ENCODE data around the gene KCNT1.

The KCNT1 gene

GRCh38 chr9:135693771-135694170 is 8.2 kb upstream of the KCNT1 start:
- DNase-seq (ENCODE audit: low spot score), result no peak
- no peak for TF ChIP-seq CTCF (IDR thresholded peaks at IDR 0.05; ENCODE audit: extremely low read depth, missing control alignments)

GRCh38 chr9:135694414-135694813 is 7.6 kb upstream of the KCNT1 start:
- TF ChIP-seq CTCF (IDR thresholded peaks at IDR 0.05; ENCODE audit: extremely low read depth, missing control alignments), result no peak
- DNase-seq (ENCODE audit: low spot score), result no peak

- no peak for DNase-seq (ENCODE audit: low spot score)
- TF ChIP-seq CTCF (IDR thresholded peaks at IDR 0.05; ENCODE audit: extremely low read depth, missing control alignments), result no peak
Observed at GRCh38 chr9:135695036-135695435, 6.9 kb upstream of the KCNT1 start.

- no peak for DNase-seq (ENCODE audit: low spot score)
- TF ChIP-seq CTCF (IDR thresholded peaks at IDR 0.05; ENCODE audit: extremely low read depth, missing control alignments), result no peak
Observed at GRCh38 chr9:135695642-135696041, 6.3 kb upstream of the KCNT1 start.

GRCh38 chr9:135696446-135696845 is 5.5 kb upstream of the KCNT1 start:
- no peak for TF ChIP-seq CTCF (IDR thresholded peaks at IDR 0.05; ENCODE audit: extremely low read depth, missing control alignments)

GRCh38 chr9:135697226-135697625 is 4.8 kb upstream of the KCNT1 start:
- no peak for DNase-seq (ENCODE audit: low spot score)
- no peak for TF ChIP-seq CTCF (IDR thresholded peaks at IDR 0.05; ENCODE audit: extremely low read depth, missing control alignments)

More at GRCh38 chr9:135696446-135696845, 5.5 kb upstream of the KCNT1 start:
- DNase-seq (ENCODE audit: low spot score), result no peak

GRCh38 chr9:135698236-135698635 is 3.7 kb upstream of the KCNT1 start:
- DNase-seq (ENCODE audit: low spot score), result no peak
- TF ChIP-seq CTCF (IDR thresholded peaks at IDR 0.05; ENCODE audit: extremely low read depth, missing control alignments), result no peak
